ACC112 (cell line): ENCODE data around the gene BTG2.

Experiments
- H2AFZ ChIP-seq: fragments of 200-600 bp; sonication (generic); one replicate; pipeline ENCODE4 v1.6.0; 2017; ENCODE audit warnings: antibody characterized with exemption, low read length; ENCODE audit not compliant: unreplicated experiment
- H3K27ac ChIP-seq: fragments of 200-600 bp; sonication (generic); 2 replicates; pipeline ENCODE4 v1.5.1; 2014; ENCODE audit warnings: low read depth, mild to moderate bottlenecking, antibody characterized with exemption, low read length, moderate library complexity
- H3K27me3 ChIP-seq: fragments of 200-600 bp; sonication (generic); 2 replicates; pipeline ENCODE4 v1.6.1; 2014; ENCODE audit warnings: mild to moderate bottlenecking, antibody characterized with exemption, low read length, moderate library complexity, mixed read lengths; ENCODE audit not compliant: insufficient read depth
- H3K36me3 ChIP-seq: fragments of 200-600 bp; sonication (generic); 2 replicates; pipeline ENCODE4 v1.6.1; 2016; ENCODE audit warnings: mild to moderate bottlenecking, antibody characterized with exemption, low read length, moderate library complexity, mixed read lengths; ENCODE audit not compliant: insufficient read depth
- H3K4me1 ChIP-seq: fragments of 200-600 bp; sonication (generic); one replicate; pipeline ENCODE4 v1.6.1; 2016; ENCODE audit warnings: low read length, mixed read lengths; ENCODE audit not compliant: insufficient read depth, unreplicated experiment, control insufficient read depth
- H3K4me3 ChIP-seq: fragments of 200-600 bp; sonication (generic); 2 replicates; pipeline ENCODE4 v1.5.1; 2014; ENCODE audit warnings: mild to moderate bottlenecking, low read depth, low read length
- H3K79me2 ChIP-seq: fragments of 200-600 bp; sonication (generic); one replicate; pipeline ENCODE4 v1.6.0; 2016; ENCODE audit warnings: low read length; ENCODE audit not compliant: control insufficient read depth, unreplicated experiment, insufficient read depth

BTG2 gene

GRCh38 chr1:203320591-203321272 is 15.4 kb downstream of the BTG2 start:
- Histone ChIP-seq H3K79me2 (no peaks in the 10 kb centered on the region), H3K4me3 (no peak overlapping the region), H3K27ac (no peak overlapping the region), H3K27me3 (peaks cover 28% of the 10 kb centered on the region), H3K4me1 (peaks cover 9% of the 10 kb centered on the region), H3K36me3 (no peaks in the 10 kb centered on the region), H2AFZ (no peak overlapping the region)

DNA sequence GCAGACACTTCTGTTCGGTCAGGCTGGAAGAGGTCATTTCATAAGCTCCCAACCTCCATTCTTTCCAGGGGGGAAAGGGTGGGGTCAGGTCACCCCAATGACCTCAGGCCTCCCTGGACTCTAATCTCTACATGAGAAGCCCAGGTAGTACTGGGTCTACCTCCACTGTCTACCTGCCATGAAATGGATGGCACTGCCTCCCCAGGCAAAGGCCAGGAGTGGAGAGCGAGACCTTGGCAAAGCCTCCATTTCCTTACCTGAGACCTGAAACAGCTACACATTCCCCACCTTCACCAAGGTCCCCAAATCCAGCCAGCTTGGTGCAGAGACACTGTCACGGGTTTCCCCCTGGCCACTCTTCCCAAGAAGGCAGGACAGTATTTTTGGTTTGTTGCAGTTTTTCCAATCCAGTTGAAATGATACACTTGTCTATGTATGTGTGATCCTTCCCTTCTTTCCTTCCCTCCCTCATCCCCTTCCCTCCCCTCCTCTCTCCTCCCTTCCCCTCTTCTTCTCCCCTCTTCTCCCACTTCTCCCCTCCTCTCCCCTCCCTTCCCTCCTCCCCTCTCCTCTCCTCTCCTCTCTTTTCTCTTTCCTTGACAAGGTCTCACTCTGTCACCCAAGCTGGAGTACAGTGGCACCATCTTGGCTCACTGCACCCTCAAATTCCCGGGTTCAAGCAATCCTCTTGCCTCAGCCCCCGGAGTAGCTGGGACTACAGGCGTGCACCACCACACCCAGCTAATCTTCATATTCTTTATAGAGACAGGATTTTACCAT is 16.1 kb downstream of the BTG2 start:
- no peaks in the 10 kb centered on the region for H3K36me3 ChIP-seq
- no peaks in the 10 kb centered on the region for H3K79me2 ChIP-seq
- peaks cover 28% of the 10 kb centered on the region for H3K27me3 ChIP-seq
- peaks cover 9% of the 10 kb centered on the region for H3K4me1 ChIP-seq
- no peak overlapping the region for H3K27ac ChIP-seq
- H2AFZ ChIP-seq: no peak overlapping the region
- no peak overlapping the region for H3K4me3 ChIP-seq

DNA sequence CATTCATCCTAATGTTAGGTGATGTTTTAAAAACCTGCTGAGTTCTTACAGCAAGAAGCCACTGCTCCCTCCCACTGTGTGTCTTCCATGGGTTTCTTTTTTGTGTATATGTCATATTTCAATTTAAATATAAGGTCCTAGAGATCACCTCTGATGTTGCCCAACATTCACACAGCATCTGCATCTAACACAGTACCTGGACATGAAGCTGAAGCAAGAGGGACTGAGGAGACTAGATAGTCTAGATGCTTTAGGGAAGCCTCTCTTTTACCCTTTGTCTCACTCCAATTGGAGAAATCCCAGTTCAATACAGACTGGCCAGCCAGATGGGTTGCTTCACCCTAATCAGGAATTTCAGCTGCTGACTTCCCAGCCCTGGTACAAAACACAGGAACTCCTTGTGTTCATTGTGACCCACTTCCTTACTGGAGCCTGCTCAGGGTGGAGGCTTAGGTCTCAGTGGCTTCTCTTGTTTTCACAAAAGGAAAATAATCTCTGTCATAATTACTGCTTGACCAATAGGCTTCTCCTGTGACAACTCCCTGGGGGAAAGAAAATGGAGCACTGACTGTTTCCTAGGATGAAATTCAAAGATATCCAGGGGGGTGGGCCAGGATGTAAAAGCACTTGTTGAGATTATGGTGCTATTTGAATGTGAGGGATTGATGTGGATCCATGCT is 17.3 kb downstream of the BTG2 start:
- Histone ChIP-seq H3K27me3 (peaks cover 28% of the 10 kb centered on the region), H3K36me3 (no peaks in the 10 kb centered on the region), H2AFZ (no peak overlapping the region), H3K4me3 (no peak overlapping the region), H3K79me2 (no peaks in the 10 kb centered on the region), H3K4me1 (peaks cover 9% of the 10 kb centered on the region), H3K27ac (no peak overlapping the region)

DNA sequence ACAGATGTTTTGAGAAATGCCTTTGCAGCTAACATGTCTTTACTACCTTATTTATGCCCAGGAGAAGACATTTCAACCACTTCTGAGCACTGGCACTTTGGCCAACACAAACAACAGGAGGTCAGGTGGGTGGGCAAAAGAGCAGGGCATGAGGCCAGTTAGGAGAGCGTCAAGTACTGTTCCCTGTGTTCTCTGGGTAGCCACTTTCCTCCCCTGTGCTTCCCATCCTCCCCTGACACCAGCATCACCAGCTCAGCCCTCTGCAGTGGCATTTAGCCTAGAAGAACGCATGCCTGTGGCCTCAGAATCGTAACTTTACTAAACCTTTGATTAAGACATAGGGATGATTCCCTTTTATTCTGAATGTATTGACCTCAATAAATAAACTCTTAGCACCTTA is 18.3 kb downstream of the BTG2 start:
- Histone ChIP-seq H3K4me3 (no peak overlapping the region), H2AFZ (no peak overlapping the region), H3K36me3 (no peaks in the 10 kb centered on the region), H3K27ac (no peak overlapping the region), H3K79me2 (no peaks in the 10 kb centered on the region), H3K4me1 (peaks cover 9% of the 10 kb centered on the region), H3K27me3 (peaks cover 25% of the 10 kb centered on the region)

GRCh38 chr1:203324105-203325025 is 19.0 kb downstream of the BTG2 start:
- Histone ChIP-seq H3K27me3 (peaks cover 25% of the 10 kb centered on the region), H3K79me2 (no peaks in the 10 kb centered on the region), H3K27ac (no peak overlapping the region), H3K4me3 (no peak overlapping the region), H2AFZ (no peak overlapping the region), H3K36me3 (no peaks in the 10 kb centered on the region), H3K4me1 (peaks cover 9% of the 10 kb centered on the region)

DNA sequence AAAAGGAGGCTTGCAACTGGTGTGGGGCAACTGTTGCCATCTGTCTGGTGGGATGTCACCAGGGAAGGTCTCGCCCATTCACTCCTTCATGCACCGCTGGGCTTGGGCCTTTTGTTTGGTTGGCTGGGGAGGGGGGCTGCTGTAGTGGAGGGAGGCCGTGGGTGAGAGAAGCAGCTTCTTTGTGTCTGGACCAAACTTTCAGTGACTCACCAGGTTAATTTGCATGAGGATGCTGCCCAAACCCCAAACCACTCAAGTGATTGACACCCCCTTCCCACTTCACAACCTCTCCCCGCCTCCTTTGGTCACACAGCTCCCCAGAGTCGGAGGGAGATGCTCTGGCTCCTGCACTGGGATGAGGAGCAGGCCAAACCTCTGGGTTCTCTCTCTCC is 19.7 kb downstream of the BTG2 start:
- H3K4me1 ChIP-seq: peaks cover 9% of the 10 kb centered on the region
- no peaks in the 10 kb centered on the region for H3K79me2 ChIP-seq
- no peak overlapping the region for H3K4me3 ChIP-seq
- H2AFZ ChIP-seq: no peak overlapping the region
- H3K36me3 ChIP-seq: no peaks in the 10 kb centered on the region
- peaks cover 25% of the 10 kb centered on the region for H3K27me3 ChIP-seq
- H3K27ac ChIP-seq: no peak overlapping the region

DNA sequence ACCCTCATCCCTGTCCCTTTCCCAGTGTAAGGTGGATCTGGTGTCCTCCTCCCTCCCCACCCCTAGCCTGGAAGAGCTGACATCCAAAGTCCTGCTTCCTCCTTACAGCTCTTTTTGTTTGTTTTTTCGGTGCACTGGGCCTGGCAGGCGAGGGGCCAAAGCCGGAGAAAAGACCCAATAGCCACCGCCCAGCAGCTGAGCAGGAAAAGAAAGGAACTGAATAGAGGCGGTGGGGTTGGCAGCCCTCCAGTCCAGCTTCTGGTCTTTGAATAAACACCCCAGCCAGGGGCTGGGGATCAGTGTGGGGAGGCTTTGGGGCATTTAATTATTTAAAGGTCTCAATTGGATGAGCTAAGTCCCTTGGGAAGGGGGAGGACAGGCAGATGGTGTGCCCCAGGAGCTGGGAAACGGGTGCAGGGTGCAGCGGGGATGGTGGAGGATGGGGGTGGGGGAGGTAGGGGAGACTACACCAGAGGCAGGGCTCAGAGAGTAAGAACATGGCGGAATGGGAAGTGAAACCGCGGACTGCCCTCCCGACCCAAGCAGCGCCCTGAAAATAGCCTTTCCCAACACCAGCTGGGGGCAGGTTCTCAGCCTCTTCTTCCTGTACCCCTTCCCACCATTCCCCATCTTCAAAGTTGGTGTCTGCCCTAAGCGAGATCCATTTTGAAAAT is 20.2 kb downstream of the BTG2 start:
- Histone ChIP-seq H3K4me3 (no peak overlapping the region), H3K27ac (no peak overlapping the region), H2AFZ (no peak overlapping the region), H3K27me3 (peaks cover 25% of the 10 kb centered on the region), H3K4me1 (peaks cover 8% of the 10 kb centered on the region), H3K36me3 (no peaks in the 10 kb centered on the region), H3K79me2 (no peaks in the 10 kb centered on the region)

- no peaks in the 10 kb centered on the region for H3K36me3 ChIP-seq
- peaks cover 8% of the 10 kb centered on the region for H3K4me1 ChIP-seq
- peak overlapping the region; percentile 81 for H3K4me3 ChIP-seq
- peak overlapping the region; percentile 88 for H2AFZ ChIP-seq
- H3K27me3 ChIP-seq: peaks cover 23% of the 10 kb centered on the region
- no peak overlapping the region for H3K27ac ChIP-seq
- H3K79me2 ChIP-seq: no peaks in the 10 kb centered on the region
Observed at GRCh38 chr1:203326830-203327683, 21.7 kb downstream of the BTG2 start.

GRCh38 chr1:203327684-203328457 is 22.6 kb downstream of the BTG2 start:
- H3K4me3 ChIP-seq: peak overlapping the region; percentile 81
- peaks cover 19% of the 10 kb centered on the region for H3K27me3 ChIP-seq
- no peak overlapping the region for H3K27ac ChIP-seq
- no peaks in the 10 kb centered on the region for H3K79me2 ChIP-seq
- no peaks in the 10 kb centered on the region for H3K36me3 ChIP-seq
- H2AFZ ChIP-seq: peak overlapping the region; percentile 79
- H3K4me1 ChIP-seq: peaks cover 8% of the 10 kb centered on the region
